Spleen (tissue), 11 donors: Measurements from ENCODE around the gene CASTOR1. TPM values are rescaled to one million over a fixed set of nuclear protein-coding genes. Genes with fewer than 3 reads are reported as not detected.

Source experiments
- DNase-seq: peaks from one replicate; pipeline ENCODE4 v3.0.0-alpha.2; 2020
- H3K27ac ChIP-seq, 8 donors: fragments of 200-600 bp; sonication (generic) in 7 of 8; 1 replicate in 4 of 8; 2 replicates in 4 of 8; pipeline versions ENCODE4 v1.5.0 to v1.8.0; 2016 to 2021; ENCODE audit warnings: inconsistent platforms in 4 of 8, mild to moderate bottlenecking in 4 of 8, moderate library complexity in 1 of 8
- H3K27me3 ChIP-seq, 7 donors: fragments of 200-600 bp; sonication (generic) in 6 of 7; replicated peaks in 1 of 7; 1 replicate in 4 of 7; 2 replicates in 3 of 7; pipeline versions ENCODE4 v1.5.0 to v1.8.0; 2016 to 2021; ENCODE audit warnings: inconsistent platforms in 3 of 7, mild to moderate bottlenecking in 1 of 7
- H3K36me3 ChIP-seq, 6 donors: fragments of 200-600 bp; sonication (generic) in 5 of 6; 1 replicate in 4 of 6; 2 replicates in 2 of 6; pipeline versions ENCODE4 v1.5.0 to v1.8.0; 2016 to 2021; ENCODE audit warnings: inconsistent platforms in 2 of 6
- H3K4me1 ChIP-seq, 6 donors: fragments of 200-600 bp; sonication (generic) in 5 of 6; 1 replicate in 3 of 6; 2 replicates in 3 of 6; pipeline versions ENCODE4 v1.5.0 to v1.8.0; 2016 to 2021; ENCODE audit warnings: inconsistent platforms in 3 of 6
- H3K4me3 ChIP-seq, 8 donors: fragments of 200-600 bp; sonication (generic) in 7 of 8; 1 replicate in 4 of 8; 2 replicates in 4 of 8; pipeline versions ENCODE4 v1.5.0 to v1.8.0; 2016 to 2021; ENCODE audit warnings: inconsistent platforms in 4 of 8, mild to moderate bottlenecking in 4 of 8, moderate library complexity in 2 of 8
- H3K9me3 ChIP-seq, 8 donors: fragments of 200-600 bp; sonication (generic) in 7 of 8; 1 replicate in 4 of 8; 2 replicates in 4 of 8; pipeline versions ENCODE4 v1.5.0 to v1.8.0; 2016 to 2021; ENCODE audit warnings: inconsistent platforms in 4 of 8
- POLR2A ChIP-seq, 3 donors: fragments of 450-650 bp; IDR thresholded peaks; one replicate each; pipeline ENCODE4 v1.5.1; 2017; ENCODE audit warnings: antibody characterized with exemption in 3 of 3, mild to moderate bottlenecking in 1 of 3
- POLR2AphosphoS5 ChIP-seq, 3 donors: sonication (generic); formaldehyde crosslinking; IDR thresholded peaks; one replicate each; pipeline ENCODE4 v1.5.1; 2017; ENCODE audit warnings: antibody characterized with exemption in 3 of 3
- WGBS, 5 donors: extraction: QIAGEN DNeasy Blood & Tissue Kit in 3 of 5; methylation state at CpG; one replicate each; pipeline versions ENCODE4 v1.1.5 to v1.1.7; 2013 to 2018; 5-methylcytosine and 5-hydroxymethylcytosine counted together
- intact Hi-C: fragments of 100-400 bp; cut with DNase I; formaldehyde crosslinking; loops from one replicate; pipeline ENCODE4 v1.15.0; 2023; ENCODE audit warnings: low total_unique reads
- polyA plus RNA-seq, 3 donors: library from polyadenylated mRNA; stranded (reverse); fragments of 200-250 nt; gene quantifications; one replicate each; pipeline ENCODE4 v1.2.1, GENCODE V29; 2013
- total RNA-seq, 7 donors: library from RNA; depleted of rRNA in 3 of 7; stranded (reverse); fragments of >200 nt in 3 of 7; fragmentation: NEBNext Ultra II Directional in 4 of 7; extraction: Animal tissue kit (Norgen Biotek cat#: 25700) in 4 of 7; gene quantifications; one replicate each; pipeline versions ENCODE4 v1.1.0 to v1.2.1, GENCODE V29; 2016 to 2021
- TF ChIP-seq, protein P1 (sequence below), 11 experiments: fragments of 200-600 bp in 7 of 11; fragments of 450-650 bp in 4 of 11; sonication (generic) in 4 of 11; IDR thresholded peaks in 8 of 11; conservative IDR thresholded peaks in 3 of 11; 1 replicate in 7 of 11; 2 replicates in 4 of 11; pipeline versions ENCODE4 v1.4.0 to v1.8.0; 2016 to 2021; ENCODE audit warnings: antibody characterized with exemption in 11 of 11, inconsistent platforms in 4 of 11, mild to moderate bottlenecking in 1 of 11
- donor health status: healthy with polysubstance abuse.
- donor health status: DM: no; HTN: no; CAD: no; lungs with moderate emphysema.
- donor health status: DM: no; HTN: no; CAD: no.
- donor health status: Bipolar disorder and iron deficiency.
- donor health status: healthy.
- donor health status: DM: no; HTN: no; CAD: no.
- donor health status: DM: yes; HTN: yes; CAD: no.

Gene CASTOR1
- total and polyA plus RNA-seq, 10 donors, result 5.6 to 18.9 (median 12.6) TPM

DNA sequence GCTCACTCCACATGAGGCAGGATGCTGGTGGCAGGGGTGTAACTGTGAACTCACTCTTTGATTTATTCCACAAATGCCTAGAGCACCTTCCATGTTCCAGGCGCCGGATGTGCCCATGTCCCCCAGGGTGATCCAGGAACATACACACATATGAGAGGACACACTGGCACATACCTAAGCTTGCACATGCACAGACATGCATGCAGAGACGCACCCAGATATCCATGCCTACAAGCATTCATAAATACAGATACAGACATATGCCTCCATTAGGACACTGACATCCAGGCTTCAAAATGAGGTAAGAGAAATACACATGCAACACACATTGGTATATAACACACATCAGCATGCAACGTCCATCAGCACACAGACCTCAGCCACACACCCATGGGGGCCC is 27.2 kb downstream of the CASTOR1 start:
- DNase-seq, result no peak
- Histone ChIP-seq H3K36me3 (peaks cover 0 to 16% (median 0%) of the 10 kb centered on the region in 6 donors), H3K4me3 (no peak overlapping the region), H3K4me1 (peaks cover 4 to 83% (median 36%) of the 10 kb centered on the region in 6 donors), H3K27me3 (no peaks in the 10 kb centered on the region), H3K27ac (peak overlapping the region in 3 of 8 donors; percentile 55 to 98 (median 98)), H3K9me3 (no peaks in the 10 kb centered on the region)
- 83 to 98% (median 92%) methylated on average over 4 of the region's 4 CpGs for WGBS, 5 donors
- intact Hi-C loops, result loop anchor here (5.0 to 10.0 kb wide), 2 partner anchors 125 to 223 kb away; partner anchors contain the start of gene RNF215
- TF ChIP-seq POLR2AphosphoS5 (IDR thresholded peaks at IDR 0.05), result no peak
- TF ChIP-seq, protein P1, sequence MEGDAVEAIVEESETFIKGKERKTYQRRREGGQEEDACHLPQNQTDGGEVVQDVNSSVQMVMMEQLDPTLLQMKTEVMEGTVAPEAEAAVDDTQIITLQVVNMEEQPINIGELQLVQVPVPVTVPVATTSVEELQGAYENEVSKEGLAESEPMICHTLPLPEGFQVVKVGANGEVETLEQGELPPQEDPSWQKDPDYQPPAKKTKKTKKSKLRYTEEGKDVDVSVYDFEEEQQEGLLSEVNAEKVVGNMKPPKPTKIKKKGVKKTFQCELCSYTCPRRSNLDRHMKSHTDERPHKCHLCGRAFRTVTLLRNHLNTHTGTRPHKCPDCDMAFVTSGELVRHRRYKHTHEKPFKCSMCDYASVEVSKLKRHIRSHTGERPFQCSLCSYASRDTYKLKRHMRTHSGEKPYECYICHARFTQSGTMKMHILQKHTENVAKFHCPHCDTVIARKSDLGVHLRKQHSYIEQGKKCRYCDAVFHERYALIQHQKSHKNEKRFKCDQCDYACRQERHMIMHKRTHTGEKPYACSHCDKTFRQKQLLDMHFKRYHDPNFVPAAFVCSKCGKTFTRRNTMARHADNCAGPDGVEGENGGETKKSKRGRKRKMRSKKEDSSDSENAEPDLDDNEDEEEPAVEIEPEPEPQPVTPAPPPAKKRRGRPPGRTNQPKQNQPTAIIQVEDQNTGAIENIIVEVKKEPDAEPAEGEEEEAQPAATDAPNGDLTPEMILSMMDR (IDR thresholded peaks at IDR 0.05 in 8 of 11, conservative IDR thresholded peaks at IDR 0.05 in 3 of 11), result no peak
- no peak for TF ChIP-seq POLR2A (IDR thresholded peaks at IDR 0.05)

DNA sequence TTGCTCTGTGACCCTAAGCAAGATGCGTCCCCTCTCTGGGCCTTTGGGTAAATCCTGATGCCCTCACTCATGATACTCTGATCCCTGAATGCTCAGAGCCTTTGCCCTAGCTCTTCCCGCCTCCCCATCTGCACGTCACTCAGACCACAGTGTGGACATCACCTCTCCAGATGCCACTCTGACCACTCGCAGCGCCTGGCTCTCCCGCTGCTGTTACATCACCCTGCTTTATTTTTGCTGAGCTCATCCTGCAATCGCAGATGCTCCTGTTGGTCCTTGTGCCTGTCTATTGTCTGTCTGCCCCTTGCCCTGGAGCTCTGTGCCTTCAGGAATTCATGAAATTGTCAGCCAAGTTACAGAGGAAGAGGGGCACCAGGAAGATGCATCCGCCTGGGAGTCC is 28.2 kb downstream of the CASTOR1 start:
- peak overlapping the region in 1 of 8 donors; percentile 21 for H3K4me3 ChIP-seq
- H3K36me3 ChIP-seq, result peaks cover 0 to 16% (median 0%) of the 10 kb centered on the region in 6 donors
- peak; percentile 85 for DNase-seq
- intact Hi-C loops, result loop anchor here (5.0 to 10.0 kb wide), 2 partner anchors 126 to 224 kb away; partner anchors contain the start of gene RNF215
- peaks cover 7 to 83% (median 34%) of the 10 kb centered on the region in 6 donors for H3K4me1 ChIP-seq
- TF ChIP-seq, protein P1 (IDR thresholded peaks at IDR 0.05 in 8 of 11, conservative IDR thresholded peaks at IDR 0.05 in 3 of 11), result no peak
- TF ChIP-seq POLR2A (IDR thresholded peaks at IDR 0.05) (no peak), POLR2AphosphoS5 (IDR thresholded peaks at IDR 0.05) (peak in 2 of 3 donors; percentile 21 to 48)
- no peaks in the 10 kb centered on the region for H3K9me3 ChIP-seq
- WGBS, 5 donors, result 52 to 88% (median 66%) methylated on average over 8 of the region's 8 CpGs
- peak overlapping the region in 4 of 8 donors; percentile 27 to 98 (median 62) for H3K27ac ChIP-seq
- no peaks in the 10 kb centered on the region for H3K27me3 ChIP-seq

- H3K27ac ChIP-seq, result peak overlapping the region in 2 of 8 donors; percentile 69 to 98
- H3K4me3 ChIP-seq, result no peak overlapping the region
- no peak for TF ChIP-seq POLR2AphosphoS5 (IDR thresholded peaks at IDR 0.05)
- TF ChIP-seq POLR2A (IDR thresholded peaks at IDR 0.05), result no peak
- TF ChIP-seq, protein P1 (IDR thresholded peaks at IDR 0.05 in 8 of 11, conservative IDR thresholded peaks at IDR 0.05 in 3 of 11), result no peak
- 92 to 94% (median 92%) methylated on average over 6 to 8 of the region's 8 CpGs for WGBS, 5 donors
- H3K27me3 ChIP-seq, result no peaks in the 10 kb centered on the region
- intact Hi-C loops, result loop anchor here (5.0 to 10.0 kb wide), 2 partner anchors 127 to 224 kb away; partner anchors contain the start of gene RNF215
- H3K36me3 ChIP-seq, result peaks cover 0 to 16% (median 0%) of the 10 kb centered on the region in 6 donors
- DNase-seq, result no peak
- H3K4me1 ChIP-seq, result peaks cover 6 to 83% (median 37%) of the 10 kb centered on the region in 6 donors
- H3K9me3 ChIP-seq, result no peaks in the 10 kb centered on the region
Measured at GRCh38 chr22:30260682-30261081, 28.6 kb downstream of the CASTOR1 start.

DNA sequence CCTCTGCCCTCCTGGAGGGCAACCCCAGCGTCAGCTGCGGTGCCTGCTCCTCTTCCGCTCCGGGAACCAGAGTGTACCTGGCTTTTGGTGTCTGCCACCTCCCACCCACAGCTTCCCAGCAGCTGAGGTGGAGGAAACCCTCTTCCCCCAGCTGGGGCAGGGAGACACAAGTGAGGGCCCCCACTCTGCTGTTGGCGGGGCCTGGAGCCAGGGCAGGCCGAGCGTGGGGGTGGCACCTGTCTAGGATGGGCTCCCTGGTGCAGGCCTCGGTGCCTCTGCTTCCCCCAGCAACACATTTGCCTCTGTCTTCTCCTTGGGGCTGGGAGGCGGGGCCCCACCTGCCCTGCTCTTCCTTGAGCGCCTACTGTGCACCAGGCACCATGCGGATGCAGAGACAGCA is 29.0 kb downstream of the CASTOR1 start:
- TF ChIP-seq, protein P1 (IDR thresholded peaks at IDR 0.05 in 8 of 11, conservative IDR thresholded peaks at IDR 0.05 in 3 of 11), result no peak
- TF ChIP-seq POLR2AphosphoS5 (IDR thresholded peaks at IDR 0.05) (no peak), POLR2A (IDR thresholded peaks at IDR 0.05) (no peak)
- Histone ChIP-seq H3K4me1 (peaks cover 2 to 81% (median 33%) of the 10 kb centered on the region in 6 donors), H3K27me3 (no peaks in the 10 kb centered on the region), H3K36me3 (peaks cover 0 to 16% (median 0%) of the 10 kb centered on the region in 6 donors), H3K27ac (no peak overlapping the region), H3K9me3 (no peaks in the 10 kb centered on the region), H3K4me3 (no peak overlapping the region)
- intact Hi-C loops, result loop anchor here (5.0 to 10.0 kb wide), 2 partner anchors 127 to 225 kb away; partner anchors contain the start of gene RNF215
- WGBS, 5 donors, result 83 to 92% (median 91%) methylated on average over 6 to 11 of the region's 11 CpGs
- no peak for DNase-seq
